ENCODE data around the gene GOT1.

GOT1 gene

GRCh38 chr10:99422529-99423096, 7.8 kb downstream of the GOT1 start:
- intact Hi-C loops (cut with DNase I; ENCODE audit: low total_unique reads): no loop called here
- Histone ChIP-seq H3K27me3 (no peaks in the 10 kb centered on the region), H3K4me1 (no peaks in the 10 kb centered on the region), H3K27ac (no peak overlapping the region), H3K36me3 (peaks cover 18 to 40% (median 38%) of the 10 kb centered on the region in 3 donors), H3K9me3 (no peaks in the 10 kb centered on the region), H3K4me3 (no peak overlapping the region)
- DNase-seq: no peak
- TF ChIP-seq, protein P1, sequence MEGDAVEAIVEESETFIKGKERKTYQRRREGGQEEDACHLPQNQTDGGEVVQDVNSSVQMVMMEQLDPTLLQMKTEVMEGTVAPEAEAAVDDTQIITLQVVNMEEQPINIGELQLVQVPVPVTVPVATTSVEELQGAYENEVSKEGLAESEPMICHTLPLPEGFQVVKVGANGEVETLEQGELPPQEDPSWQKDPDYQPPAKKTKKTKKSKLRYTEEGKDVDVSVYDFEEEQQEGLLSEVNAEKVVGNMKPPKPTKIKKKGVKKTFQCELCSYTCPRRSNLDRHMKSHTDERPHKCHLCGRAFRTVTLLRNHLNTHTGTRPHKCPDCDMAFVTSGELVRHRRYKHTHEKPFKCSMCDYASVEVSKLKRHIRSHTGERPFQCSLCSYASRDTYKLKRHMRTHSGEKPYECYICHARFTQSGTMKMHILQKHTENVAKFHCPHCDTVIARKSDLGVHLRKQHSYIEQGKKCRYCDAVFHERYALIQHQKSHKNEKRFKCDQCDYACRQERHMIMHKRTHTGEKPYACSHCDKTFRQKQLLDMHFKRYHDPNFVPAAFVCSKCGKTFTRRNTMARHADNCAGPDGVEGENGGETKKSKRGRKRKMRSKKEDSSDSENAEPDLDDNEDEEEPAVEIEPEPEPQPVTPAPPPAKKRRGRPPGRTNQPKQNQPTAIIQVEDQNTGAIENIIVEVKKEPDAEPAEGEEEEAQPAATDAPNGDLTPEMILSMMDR (IDR thresholded peaks at IDR 0.05): no peak

- no peaks in the 10 kb centered on the region for H3K27me3 ChIP-seq
- no peaks in the 10 kb centered on the region for H3K4me1 ChIP-seq
- no peak overlapping the region for H3K4me3 ChIP-seq
- TF ChIP-seq, protein P1 (IDR thresholded peaks at IDR 0.05): no peak
- H3K27ac ChIP-seq: no peak overlapping the region
- no peaks in the 10 kb centered on the region for H3K9me3 ChIP-seq
- H3K36me3 ChIP-seq: peaks cover 18 to 41% (median 40%) of the 10 kb centered on the region in 3 donors
- intact Hi-C loops (cut with DNase I; ENCODE audit: low total_unique reads): no loop called here
- DNase-seq: no peak
These were observed 9.1 kb downstream of the GOT1 start for GRCh38 chr10:99421233-99421739.

DNA sequence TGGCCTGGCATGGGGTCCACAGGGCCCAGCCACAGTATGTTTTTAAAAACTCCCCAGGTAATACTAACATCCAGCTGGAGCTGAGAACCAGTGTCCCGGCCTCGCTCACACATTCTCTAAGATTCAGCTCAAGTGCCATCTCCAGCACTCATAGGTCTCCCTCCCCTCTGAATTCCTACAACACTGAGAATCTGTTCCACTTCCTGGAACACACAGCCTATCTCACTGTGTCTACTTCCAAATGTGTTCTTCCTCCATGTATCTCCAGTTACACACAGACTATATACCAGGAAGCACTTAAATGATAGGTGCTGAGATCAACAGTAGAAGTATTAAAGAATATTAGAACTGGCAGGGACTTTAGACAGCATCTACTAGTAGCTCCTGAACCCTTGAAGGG, 10.7 kb downstream of the GOT1 start:
- Histone ChIP-seq H3K4me1 (no peaks in the 10 kb centered on the region), H3K4me3 (no peak overlapping the region), H3K27me3 (no peaks in the 10 kb centered on the region), H3K27ac (no peak overlapping the region), H3K36me3 (peaks cover 18 to 32% (median 27%) of the 10 kb centered on the region in 3 donors), H3K9me3 (no peaks in the 10 kb centered on the region)
- TF ChIP-seq, protein P1 (IDR thresholded peaks at IDR 0.05): no peak
- no peak for DNase-seq
- intact Hi-C loops (cut with DNase I; ENCODE audit: low total_unique reads): no loop called here

- no peak overlapping the region for H3K27ac ChIP-seq
- intact Hi-C loops (cut with DNase I; ENCODE audit: low total_unique reads): no loop called here
- TF ChIP-seq, protein P1 (IDR thresholded peaks at IDR 0.05): no peak
These were observed 11.4 kb downstream of the GOT1 start for GRCh38 chr10:99418910-99419624.

GRCh38 chr10:99412099-99412498, 18.3 kb downstream of the GOT1 start:
- no peak for DNase-seq
- Histone ChIP-seq H3K9me3 (no peaks in the 10 kb centered on the region), H3K36me3 (peaks cover 0 to 15% (median 6%) of the 10 kb centered on the region in 3 donors), H3K27me3 (no peaks in the 10 kb centered on the region), H3K27ac (no peak overlapping the region), H3K4me1 (no peaks in the 10 kb centered on the region), H3K4me3 (no peak overlapping the region)
- TF ChIP-seq, protein P1 (IDR thresholded peaks at IDR 0.05): no peak
- intact Hi-C loops (cut with DNase I; ENCODE audit: low total_unique reads): no loop called here

More at GRCh38 chr10:99418910-99419624, 11.4 kb downstream of the GOT1 start:
- H3K4me3 ChIP-seq: no peak overlapping the region
- H3K27me3 ChIP-seq: no peaks in the 10 kb centered on the region
- DNase-seq: no peak
- peaks cover 18 to 31% (median 27%) of the 10 kb centered on the region in 3 donors for H3K36me3 ChIP-seq
- H3K4me1 ChIP-seq: no peaks in the 10 kb centered on the region
- H3K9me3 ChIP-seq: no peaks in the 10 kb centered on the region
